HCEC 1CT (cell line): ENCODE data around the gene KRT38.
A peak's percentile ranks its signal among the peaks of the same experiment; 100 is the strongest.

Experiments
- DNase-seq: peaks from one replicate; pipeline ENCODE4 v3.0.0-alpha.2; 2017

The KRT38 gene

DNA sequence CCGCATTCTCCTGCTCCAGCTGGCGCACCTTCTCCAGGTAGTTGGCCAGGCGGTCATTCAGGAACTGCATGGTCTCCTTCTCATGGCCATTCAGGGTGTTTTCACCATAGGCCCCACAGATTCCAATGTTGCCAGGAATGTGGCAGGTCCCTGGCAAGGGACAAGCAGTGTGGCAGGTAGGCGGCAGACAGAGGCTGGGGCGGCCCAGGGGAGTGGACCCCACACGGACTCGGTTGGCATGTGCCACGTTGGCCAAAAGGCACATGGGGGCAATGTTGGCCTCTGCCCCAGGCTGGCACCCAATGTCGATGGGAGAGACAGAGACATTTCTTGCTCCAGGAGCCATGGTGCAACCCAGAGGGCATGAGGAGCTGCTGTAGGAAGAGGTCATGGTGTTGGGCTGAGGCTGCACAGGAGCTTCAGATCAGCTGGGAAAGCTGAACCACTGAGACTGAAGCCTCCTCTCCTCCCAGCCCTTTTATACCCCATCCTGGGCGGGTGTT lies at the start of gene KRT38:
Gene KRT38 (minus strand): TSS at position 453 of the 503 bp plus-strand sequence. CDS start 62 bp downstream, at position 391.
- DNase-seq: no peak

GRCh38 chr17:41489531-41489930 lies 48.7 kb upstream of the KRT38 start, which contains the start of gene KRT36:
Gene KRT36 (minus strand): TSS chr17:41489910. CDS start chr17:41489864, 46 bp downstream.
- DNase-seq: no peak

GRCh38 chr17:41486809-41487530 lies 46.2 kb upstream of the KRT38 start:
- DNase-seq: no peak

GRCh38 chr17:41486316-41486715 lies 45.5 kb upstream of the KRT38 start:
- DNase-seq: no peak

GRCh38 chr17:41484920-41485904 lies 44.4 kb upstream of the KRT38 start:
- no peak for DNase-seq

DNA sequence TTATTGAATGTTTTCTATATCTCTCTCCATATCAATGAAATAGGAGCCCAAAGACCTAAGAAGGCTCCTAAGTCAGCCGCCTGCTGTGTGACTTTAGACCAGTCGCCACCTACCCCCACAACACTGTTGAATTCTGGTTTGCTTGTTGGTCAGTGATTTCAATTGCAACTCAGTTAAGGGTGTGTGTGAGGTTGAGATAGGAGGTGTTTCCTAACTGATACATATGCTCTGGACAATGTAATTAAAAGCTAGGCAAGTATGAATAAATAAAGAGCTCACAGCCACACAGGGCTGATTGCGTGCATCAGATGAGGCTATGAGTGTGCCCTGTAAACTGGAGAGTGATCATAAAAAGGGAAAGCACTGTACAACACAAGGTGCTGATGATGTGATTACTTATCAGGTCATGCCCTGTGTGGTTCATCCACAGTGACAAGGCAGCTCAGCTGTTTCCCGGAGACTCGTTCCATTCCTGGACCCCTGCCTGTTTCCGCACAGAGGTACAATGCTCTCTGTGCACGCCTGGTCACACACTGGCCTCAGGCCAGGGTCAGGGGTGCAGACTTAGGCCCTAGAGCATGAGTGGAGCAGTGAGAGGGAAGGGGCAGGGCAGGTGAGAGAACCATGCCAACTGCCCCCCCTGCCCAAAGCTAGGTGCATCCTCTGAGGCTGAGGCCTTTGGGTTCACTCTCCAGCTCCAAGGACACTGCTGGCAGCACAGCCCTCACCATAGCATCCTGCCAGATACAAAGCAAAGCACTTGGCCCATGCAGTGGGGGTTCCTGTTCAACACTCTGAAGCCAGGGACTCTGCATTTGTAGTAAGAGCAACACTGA lies 43.4 kb upstream of the KRT38 start:
- no peak for DNase-seq

- DNase-seq: no peak
Observed at GRCh38 chr17:41483531-41483930, 42.7 kb upstream of the KRT38 start.

DNA sequence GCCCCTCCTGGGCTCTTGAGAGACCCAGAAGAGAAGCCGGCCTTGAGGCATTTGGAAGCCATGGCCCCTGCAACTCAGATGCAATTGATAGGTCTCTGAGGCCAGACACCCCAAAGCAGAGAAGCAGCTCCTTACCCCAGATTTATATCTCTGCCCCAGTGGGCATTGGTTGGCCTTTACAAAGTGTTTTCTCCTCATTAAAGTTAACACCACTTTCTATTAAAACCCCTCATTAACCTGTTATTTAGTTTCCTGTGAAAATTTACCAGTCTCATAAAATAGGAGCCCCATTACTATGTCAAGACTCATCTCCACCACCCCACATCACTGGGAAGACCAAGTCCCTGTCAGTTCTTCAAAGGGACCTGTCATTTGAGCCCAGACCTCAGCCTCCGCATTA lies 40.3 kb upstream of the KRT38 start, which contains the start of gene KRT35:
Gene KRT35 (minus strand): TSS at position 116 of the 400 bp plus-strand sequence. CDS start 54 bp downstream, at position 62.
- no peak for DNase-seq

GRCh38 chr17:41480581-41480980 lies 39.8 kb upstream of the KRT38 start:
- no peak for DNase-seq

- no peak for DNase-seq
Observed at GRCh38 chr17:41480136-41480535, 39.4 kb upstream of the KRT38 start.

DNA sequence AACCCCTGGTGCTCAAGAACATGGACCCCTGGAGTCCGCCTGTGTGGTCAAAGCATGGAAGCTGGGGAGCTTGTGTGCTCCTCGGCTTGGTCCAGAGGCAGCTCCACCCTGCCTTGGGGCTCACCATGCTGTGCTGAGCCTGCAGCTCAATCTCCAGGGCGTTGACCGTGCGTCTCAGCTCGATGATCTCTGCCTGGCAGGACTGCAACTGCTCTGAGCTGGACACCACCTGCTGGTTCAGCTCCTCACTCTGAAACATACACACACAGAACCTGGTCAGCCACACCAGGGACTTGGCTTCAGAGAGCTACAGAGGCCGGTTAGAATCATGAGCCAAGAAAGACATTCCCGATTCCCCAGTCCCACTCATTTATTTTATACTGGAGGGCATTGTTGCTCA lies 37.5 kb upstream of the KRT38 start:
- no peak for DNase-seq

DNA sequence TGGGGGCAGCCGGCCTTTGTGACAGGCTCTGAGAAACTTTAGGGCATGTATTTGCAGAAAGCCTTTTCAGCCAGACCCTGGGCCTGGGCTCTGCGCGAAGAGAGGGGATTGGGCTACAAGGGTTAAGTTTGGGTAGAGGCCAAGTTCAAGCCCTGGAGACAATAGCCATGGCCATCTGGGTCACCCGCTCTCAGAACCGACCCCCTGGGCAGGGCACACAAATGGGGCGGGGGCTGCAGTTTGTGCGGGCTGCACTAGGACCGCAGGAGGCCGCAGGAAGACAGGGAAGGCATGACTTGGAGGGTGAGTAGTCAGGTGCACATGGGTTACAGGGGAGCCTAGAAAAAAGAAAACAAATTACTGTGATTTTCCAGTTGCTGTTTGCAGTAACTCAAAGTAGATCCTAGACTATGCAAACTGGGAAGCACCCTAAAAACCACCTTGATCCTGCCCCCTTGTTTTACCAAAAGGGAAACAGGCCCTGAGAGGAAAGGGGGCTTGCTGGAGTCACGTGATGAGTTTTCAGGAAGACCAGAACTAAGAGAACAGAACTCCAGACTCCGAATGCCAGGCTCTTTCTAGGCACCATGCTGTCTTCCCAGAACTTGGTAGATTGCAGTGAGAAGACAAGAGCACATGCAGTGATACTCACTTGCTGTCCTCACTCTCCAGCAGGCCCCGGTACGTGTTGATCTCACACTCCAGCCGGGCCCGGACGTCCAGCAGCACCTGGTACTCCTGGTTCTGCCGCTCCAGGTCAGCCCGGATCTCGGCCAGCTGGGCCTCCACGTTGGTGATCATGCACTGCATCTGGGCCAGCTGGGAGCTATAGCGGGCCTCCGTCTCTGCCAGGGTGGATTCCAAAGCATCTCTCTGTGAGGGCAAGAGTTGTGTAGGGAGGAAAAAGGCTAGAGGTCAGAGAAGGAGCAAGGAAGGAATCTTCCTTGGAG lies 36.4 kb upstream of the KRT38 start:
- no peak for DNase-seq

DNA sequence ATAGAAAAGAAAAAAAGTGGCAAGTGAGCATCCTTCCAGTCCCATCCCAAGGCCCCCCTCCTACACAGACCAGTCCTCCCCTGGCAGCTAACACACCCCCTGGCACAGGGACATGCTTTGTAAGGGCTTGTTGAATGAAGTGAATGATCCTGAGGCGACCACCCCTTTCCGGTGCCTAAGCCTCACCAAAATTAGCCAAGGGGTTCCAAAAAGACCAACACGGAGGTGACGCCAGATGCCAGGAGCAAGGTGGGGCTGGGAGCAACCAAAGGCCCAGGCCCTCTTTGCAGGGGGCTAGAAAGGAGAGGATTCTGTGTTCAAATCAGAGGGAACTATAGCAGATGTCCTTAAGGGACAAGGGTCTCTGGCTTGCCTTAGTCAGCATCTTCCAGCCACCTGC lies 34.6 kb upstream of the KRT38 start:
- DNase-seq: no peak

GRCh38 chr17:41474863-41475262 lies 34.1 kb upstream of the KRT38 start:
- no peak for DNase-seq

- DNase-seq: no peak
Observed at GRCh38 chr17:41468346-41468745, 27.6 kb upstream of the KRT38 start.

DNA sequence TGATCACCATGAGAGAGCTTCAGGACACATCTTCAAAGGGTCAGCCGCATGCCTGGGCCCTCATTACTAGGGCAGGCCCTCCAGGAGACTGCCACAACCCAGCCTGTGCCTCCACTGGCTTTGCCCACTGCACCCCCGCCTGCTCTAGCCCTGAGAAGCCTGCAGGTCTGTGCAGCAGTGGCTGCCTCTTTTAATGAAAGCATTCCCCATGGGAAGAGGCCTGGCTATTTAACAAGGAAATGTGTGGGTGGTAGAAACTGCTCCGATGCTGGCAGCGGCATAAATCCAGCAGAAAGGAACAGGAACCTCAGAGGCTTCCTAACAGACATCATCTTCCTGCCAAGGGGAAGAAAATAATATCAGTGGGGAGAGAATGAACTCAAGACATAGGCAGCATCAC lies 26.8 kb upstream of the KRT38 start:
- DNase-seq: no peak

DNA sequence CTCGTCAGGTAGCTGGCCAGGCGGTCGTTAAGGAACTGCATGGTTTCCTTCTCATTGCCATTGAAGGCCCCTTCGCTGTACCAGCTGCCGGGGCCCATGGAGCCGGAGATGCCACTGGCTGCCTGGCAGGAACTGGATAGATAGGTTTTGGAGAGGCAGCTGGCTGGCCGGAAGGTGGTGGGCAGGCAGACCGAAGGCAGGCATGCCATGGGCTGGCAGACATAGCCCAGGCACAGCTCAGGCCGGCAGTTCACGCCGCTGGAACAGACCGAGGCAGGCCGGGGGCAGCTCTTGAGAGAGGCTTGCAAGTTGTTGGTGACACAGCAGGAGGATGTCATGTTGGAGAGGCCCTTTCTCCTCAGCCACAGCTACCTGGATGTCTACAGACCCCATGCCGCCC lies 26.2 kb upstream of the KRT38 start, which contains the start of gene KRT32:
Gene KRT32 (minus strand): TSS at position 399 of the 400 bp plus-strand sequence. CDS start 61 bp downstream, at position 338.
- no peak for DNase-seq

DNA sequence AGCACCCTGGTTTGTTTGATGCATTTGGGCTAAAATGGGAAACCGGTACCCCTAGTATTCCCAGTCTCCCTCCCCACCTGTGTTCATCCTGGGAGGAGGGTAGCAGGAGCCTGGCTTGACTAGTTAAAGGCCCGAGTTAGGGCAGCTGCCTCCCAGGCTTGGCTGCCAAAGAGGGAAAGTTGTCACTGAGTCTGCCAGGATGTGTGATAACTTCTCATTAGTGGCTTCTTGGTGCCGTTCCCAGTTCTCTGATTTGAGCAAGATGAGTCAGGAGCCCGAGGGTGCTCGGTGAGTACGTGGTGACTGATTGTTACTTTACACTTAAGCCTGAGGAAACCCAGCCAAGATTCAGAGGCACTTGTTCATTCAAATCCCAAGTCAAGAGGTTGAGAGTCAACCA lies 23.9 kb upstream of the KRT38 start:
- peak; percentile 92 for DNase-seq

DNA sequence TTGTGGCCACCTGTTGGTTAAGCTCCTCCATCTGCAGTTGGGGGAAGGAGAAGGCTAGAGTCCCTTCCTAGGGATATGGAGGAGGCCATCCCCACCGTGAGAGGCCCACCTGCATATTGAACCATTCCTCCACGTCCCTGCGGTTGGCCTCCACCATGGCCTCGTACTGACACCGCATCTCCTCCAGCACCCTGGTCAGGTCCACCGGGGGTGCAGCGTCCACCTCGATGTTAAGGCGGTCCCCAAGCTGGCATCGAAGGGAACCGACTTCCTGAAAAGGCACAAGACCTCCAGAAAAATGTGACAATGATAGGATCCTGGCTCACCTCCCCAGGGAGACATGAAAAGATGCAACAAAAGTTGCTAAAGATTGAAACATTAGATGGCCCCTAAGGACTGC lies 23.4 kb upstream of the KRT38 start:
- DNase-seq: no peak

- DNase-seq: no peak
Observed at GRCh38 chr17:41463746-41464145, 23.0 kb upstream of the KRT38 start.

GRCh38 chr17:41462705-41463104 lies 21.9 kb upstream of the KRT38 start:
- no peak for DNase-seq
